Measurements from ENCODE around the gene FBXW4. TPM values are rescaled to one million over a fixed set of nuclear protein-coding genes. Genes with fewer than 3 reads are reported as not detected.

FBXW4 gene
- total and polyA plus RNA-seq, 10 of the 15 experiments (the other 5 are each of a cell fraction or from before 2014, with no cell fraction given) = 5.7 to 42.0 (median 27.5) TPM

GRCh38 chr10:101569622-101570427, 125.1 kb downstream of the FBXW4 start:
- peak overlapping the region; percentile 78 for H3K4me3 ChIP-seq
- H3K4me2 ChIP-seq (ENCODE audit: control insufficient read depth, insufficient read depth) = peak overlapping the region; percentile 98
- ChIA-PET RAD21 (ENCODE audit: unreplicated experiment) (interaction anchor here (0.6 to 2.3 kb wide), 13 partner anchors 11 to 406 kb away, joined by 3 to 12 read pairs (median 3); partner anchors contain the start of gene POLL), CTCF (interaction anchor here (0.6 to 3.5 kb wide), 28 partner anchors 12 to 388 kb away, joined by 3 to 38 read pairs (median 4); partner anchors contain the start of gene NPM3), POLR2A (interaction anchor here (1.1 kb wide), 1 partner anchor 10 kb away, joined by 3 read pairs; no protein-coding TSS in a partner anchor), SMC1A (ENCODE audit: uncharacterized antibody, unreplicated experiment) (interaction anchor here (0.6 to 3.3 kb wide), 8 partner anchors 9 to 446 kb away, joined by 3 to 14 read pairs (median 4); no protein-coding TSS in a partner anchor)
- peak overlapping the region; percentile 92 for H2AFZ ChIP-seq (ENCODE audit: control insufficient read depth, low read depth, low read length)
- intact Hi-C loops (cut with micrococcal nuclease; ENCODE audit: unreplicated experiment) (loop anchor here (2.0 to 5.0 kb wide), 4 partner anchors 271 to 408 kb away; no protein-coding TSS in a partner anchor), in situ Hi-C loops (cut with MboI) (loop anchor here (5.0 kb wide), 2 partner anchors 293 to 358 kb away; no protein-coding TSS in a partner anchor)
- BruUV-seq (replicated peaks) = no TSS peak
- H3K79me2 ChIP-seq (ENCODE audit: control insufficient read depth, insufficient read depth, low read length) = no peaks in the 10 kb centered on the region
- H4K20me1 ChIP-seq (ENCODE audit: control insufficient read depth, insufficient read depth) = no peaks in the 10 kb centered on the region
- DNase-seq (ENCODE audit: low read depth, low spot score) = peak; percentile 19
- no peaks in the 10 kb centered on the region for H3K36me3 ChIP-seq (ENCODE audit: control insufficient read depth in 2 of 2, insufficient read depth in 2 of 2, low read length in 1 of 2)
- peaks cover 5% of the 10 kb centered on the region; the same call in 1 of the 2 replicates for H3K4me1 ChIP-seq (ENCODE audit: control insufficient read depth, insufficient read depth, low read length)
- peak overlapping the region; percentile 43 for H3K9ac ChIP-seq (ENCODE audit: control insufficient read depth, insufficient read depth, low read length)
- peak; percentile 41 for FAIRE-seq
- 8% methylated on average over 28 of the region's 56 CpGs for WGBS (ENCODE audit: insufficient coverage, insufficient replicate concordance, low lambda C conversion rate, missing lambda C conversion rate)
- peaks cover 0 to 4% of the 10 kb centered on the region in 2 experiments; a peak in 1 of 4 replicates for H3K27me3 ChIP-seq (replicated peaks in 1 of 2; ENCODE audit: control insufficient read depth in 2 of 2, insufficient read depth in 2 of 2, low read length in 1 of 2)
- no peak overlapping the region for H3K27ac ChIP-seq (ENCODE audit: control insufficient read depth, insufficient read depth)
- ATAC-seq = peak; percentile 92
- H3K9me3 ChIP-seq (replicated peaks; ENCODE audit: control insufficient read depth, insufficient read depth, low read length) = no peaks in the 10 kb centered on the region
- TF ChIP-seq NFXL1 (IDR thresholded peaks at IDR 0.05; ENCODE audit: borderline replicate concordance) (no peak), CTCF (IDR thresholded peaks at IDR 0.05 in 2 of 3, conservative IDR thresholded peaks at IDR 0.05 in 1 of 3; ENCODE audit: control insufficient read depth in 2 of 3, extremely low read depth in 1 of 3, insufficient read depth in 1 of 3, low read depth in 3 of 3, low read length in 3 of 3) (peak; percentile 47 to 88 (median 81)), ASH2L (IDR thresholded peaks at IDR 0.05; ENCODE audit: borderline replicate concordance, low read depth) (no peak), RAD51 (IDR thresholded peaks at IDR 0.05) (no peak), EGR1 (IDR thresholded peaks at IDR 0.05; ENCODE audit: borderline replicate concordance in 1 of 2, low read depth in 2 of 2, low read length in 2 of 2) (peak in 1 of 2 experiments; percentile 3; a peak in 1 of 3 replicates), BCL3 (IDR thresholded peaks at IDR 0.05; ENCODE audit: borderline replicate concordance, insufficient read depth, low read depth, low read length, poor library complexity, severe bottlenecking) (peak; percentile 12), ZNF24 (IDR thresholded peaks at IDR 0.05) (0 out of 2 replicates have a peak, but pooled peaks have one; percentile 18), TAF1 (IDR thresholded peaks at IDR 0.05; ENCODE audit: borderline replicate concordance, low read depth, low read length) (no peak), USF1 (IDR thresholded peaks at IDR 0.05; ENCODE audit: borderline replicate concordance, extremely low read length, insufficient read depth, low read depth, low read length) (no peak), BCLAF1 (IDR thresholded peaks at IDR 0.05) (no peak), PML (IDR thresholded peaks at IDR 0.05; ENCODE audit: low read length) (no peak), ZSCAN29 (IDR thresholded peaks at IDR 0.05) (no peak), RELA (IDR thresholded peaks at IDR 0.05; ENCODE audit: borderline replicate concordance, partially characterized antibody) (no peak), STAT1 (conservative IDR thresholded peaks at IDR 0.05) (no peak)

Measured in GM12878 (cell line).